GM20431 (cell line): ENCODE measurements around the gene RPTOR.

Source experiments
- in situ Hi-C: fragments of 300-500 bp; cut with MseI, MboI; formaldehyde crosslinking; loops from one replicate; pipeline ENCODE4 v1.15.0; 2020; ENCODE audit warnings: low sequenced_read_pairs; ENCODE audit not compliant: unreplicated experiment

RPTOR gene

DNA sequence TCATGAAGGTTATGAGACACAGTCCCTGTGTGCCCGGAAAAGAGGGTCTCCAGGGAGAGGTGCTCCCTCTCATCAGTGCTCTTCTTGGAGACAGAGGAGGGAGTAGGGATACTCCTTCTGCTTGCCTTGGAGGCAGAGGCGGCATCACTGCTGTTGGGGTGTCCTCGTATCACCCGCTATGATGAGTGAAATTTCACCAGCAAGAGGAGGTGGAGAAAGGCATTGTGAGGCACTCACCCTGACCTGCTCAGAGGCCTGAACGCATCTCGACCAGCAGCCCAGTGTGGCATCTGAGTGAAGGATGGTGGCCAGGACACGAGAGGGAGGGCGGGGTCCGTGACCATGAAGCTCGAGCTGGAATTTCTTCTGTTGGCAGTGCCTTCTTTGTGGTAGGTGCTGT is 224.9 kb downstream of the RPTOR start:
- in situ Hi-C loops, result no loop called here

DNA sequence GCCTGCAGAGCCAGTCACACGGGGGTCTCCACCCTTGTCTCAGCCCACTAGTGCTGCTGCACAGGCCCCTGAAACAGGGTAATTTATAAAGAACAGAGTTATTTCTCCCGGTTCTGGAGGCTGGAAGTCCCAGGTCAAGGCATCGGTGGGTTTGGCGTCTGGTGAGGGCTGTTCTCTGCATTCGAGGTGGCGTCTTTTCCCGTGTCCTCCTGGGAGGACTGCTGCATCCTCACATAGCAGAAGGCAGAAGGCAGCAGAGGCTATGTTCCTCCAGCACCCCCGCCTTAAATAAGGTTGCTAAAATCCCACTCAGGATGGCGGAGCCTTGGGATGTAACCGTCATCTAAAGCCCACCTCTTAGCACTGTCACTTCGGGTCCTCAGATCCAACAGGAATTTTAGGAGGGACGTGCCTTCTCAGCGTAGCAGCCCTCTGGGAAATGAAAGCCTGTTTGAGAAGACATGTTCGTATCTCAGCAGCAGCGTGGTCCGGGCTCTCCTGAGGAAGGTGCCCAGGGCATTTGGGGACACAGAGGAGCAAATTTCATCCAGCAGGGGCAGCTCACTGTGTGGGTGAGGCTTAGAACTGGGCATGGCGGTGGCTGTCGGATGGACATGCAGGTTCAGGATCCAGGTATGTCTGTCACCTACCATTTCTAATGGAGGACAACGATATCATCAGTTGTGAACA is 225.4 kb downstream of the RPTOR start:
- in situ Hi-C loops, result no loop called here

GRCh38 chr17:80770881-80771611 is 226.4 kb downstream of the RPTOR start:
- in situ Hi-C loops, result no loop called here

DNA sequence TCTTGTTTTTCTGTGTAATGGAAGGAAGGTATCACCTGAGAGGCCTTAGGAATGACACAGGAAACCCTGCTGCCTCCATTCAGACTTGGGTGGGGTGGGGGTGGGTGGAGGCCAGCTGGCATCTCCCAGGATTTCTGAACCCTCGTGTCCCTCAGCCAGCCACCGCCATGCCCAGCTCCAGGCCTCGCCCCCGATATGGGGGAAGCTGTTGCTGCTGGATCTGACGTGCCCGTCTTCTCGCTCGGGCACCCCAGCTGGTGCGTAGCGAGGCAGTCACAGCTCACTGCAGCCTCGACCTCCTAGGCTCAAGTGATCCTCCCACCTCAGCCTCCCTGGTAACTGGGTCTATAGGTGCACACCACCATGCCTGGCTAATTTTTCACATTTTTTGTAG is 227.0 kb downstream of the RPTOR start:
- in situ Hi-C loops, result no loop called here

DNA sequence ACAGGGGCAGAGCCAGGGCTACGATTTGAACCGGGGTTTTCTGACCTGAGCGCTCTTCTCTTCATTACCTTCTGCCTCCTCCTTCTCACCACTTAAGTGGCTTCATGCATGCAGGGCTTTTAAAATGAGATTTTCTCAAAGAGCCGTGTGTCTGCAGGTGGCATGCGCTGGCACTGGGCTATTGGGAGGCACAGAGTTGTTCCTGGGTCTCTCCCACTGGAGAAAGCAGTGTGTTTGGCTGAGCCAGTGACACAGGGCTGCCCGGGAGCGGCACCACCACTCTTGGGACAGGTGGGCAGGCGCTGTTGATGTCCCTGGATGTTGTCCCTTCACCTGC is 228.2 kb downstream of the RPTOR start:
- in situ Hi-C loops, result no loop called here

DNA sequence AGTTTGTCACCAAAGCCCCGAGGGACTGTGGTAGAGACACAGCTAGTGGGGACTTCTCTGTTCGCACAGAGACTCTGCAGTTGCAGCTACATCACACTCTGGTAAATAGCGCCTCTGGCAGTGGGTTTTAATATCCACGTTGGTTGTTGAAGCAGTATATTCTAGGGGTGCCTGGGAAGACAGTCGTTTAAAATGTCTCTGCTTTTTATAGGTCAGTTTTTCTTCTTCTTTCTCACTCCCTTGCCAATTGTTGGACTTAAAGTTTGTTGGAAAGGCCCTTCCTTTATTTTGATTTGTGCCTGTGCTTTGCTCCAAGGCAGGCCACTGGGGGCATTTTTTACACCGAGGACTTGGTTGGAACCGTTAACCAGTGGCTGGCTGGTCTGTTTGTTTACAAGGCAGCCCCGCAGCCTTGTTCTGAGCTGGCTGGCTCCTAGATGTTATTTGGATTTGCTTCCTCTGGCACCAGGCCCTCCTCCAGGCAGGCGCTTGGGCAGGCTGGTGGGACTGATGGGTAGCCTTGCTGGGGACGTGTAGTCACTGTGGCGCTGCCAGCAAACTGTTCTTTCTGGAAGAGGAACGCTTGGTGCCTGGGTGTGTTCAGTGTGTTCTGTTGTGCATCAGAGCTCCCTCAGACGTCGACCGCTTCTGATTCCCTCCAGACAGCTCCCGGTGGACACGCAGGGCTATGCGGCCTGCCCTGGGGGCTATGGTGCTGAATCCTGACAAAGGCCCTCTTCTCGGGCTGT is 228.8 kb downstream of the RPTOR start:
- in situ Hi-C loops, result no loop called here

GRCh38 chr17:80774146-80774545 is 229.5 kb downstream of the RPTOR start:
- in situ Hi-C loops, result no loop called here

DNA sequence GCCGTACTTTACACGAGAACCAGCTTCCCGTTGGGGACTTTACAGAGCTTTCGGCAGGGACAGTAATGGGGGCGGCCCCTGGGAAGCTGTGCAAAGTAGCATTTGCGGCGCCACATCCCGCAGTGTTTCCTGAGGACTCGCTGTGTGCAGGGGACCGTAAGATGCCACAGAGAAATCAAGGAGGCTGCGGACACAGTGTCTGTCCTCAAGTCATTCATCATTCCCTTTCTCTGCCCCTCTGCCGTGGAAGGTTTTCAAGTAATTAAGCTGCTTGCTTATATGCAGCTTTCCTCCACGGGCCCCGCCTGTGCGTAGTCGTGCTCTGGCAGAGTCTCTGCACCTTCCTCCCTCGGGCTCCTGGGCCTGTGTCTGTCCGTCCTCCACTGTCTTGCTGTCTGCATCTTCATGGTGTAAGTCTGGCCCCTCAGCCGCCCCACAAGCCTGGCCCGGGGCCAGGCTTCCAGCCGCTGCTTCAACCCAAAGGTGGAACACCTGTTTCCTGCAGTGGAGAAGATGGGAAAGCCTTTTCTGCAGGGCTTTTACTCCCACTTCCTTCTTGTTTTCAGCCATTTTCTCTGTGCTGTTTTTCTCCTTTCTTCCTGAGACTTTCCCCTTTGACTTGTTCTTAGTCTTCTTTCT is 230.1 kb downstream of the RPTOR start:
- in situ Hi-C loops, result no loop called here

DNA sequence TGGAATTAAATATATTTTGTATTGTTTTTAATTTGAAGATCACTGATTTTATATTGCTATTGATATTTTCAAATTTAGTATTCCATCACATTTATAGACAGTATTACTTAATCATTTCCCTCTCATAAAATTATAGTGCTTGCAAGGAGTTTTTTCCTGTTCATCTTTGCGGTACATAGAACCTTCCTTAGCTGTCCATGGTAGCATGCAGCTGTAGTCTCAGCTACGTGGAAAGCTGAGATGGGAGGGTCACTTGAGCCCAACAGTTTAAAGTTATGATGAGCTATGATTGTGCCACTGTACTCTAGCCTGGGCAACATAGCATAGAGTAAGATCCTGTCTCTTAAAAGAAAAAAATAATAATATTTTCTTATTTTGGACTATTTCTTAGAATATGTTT is 231.2 kb downstream of the RPTOR start:
- in situ Hi-C loops, result no loop called here

- in situ Hi-C loops, result no loop called here
Measured at GRCh38 chr17:80777274-80777673, 232.6 kb downstream of the RPTOR start.

DNA sequence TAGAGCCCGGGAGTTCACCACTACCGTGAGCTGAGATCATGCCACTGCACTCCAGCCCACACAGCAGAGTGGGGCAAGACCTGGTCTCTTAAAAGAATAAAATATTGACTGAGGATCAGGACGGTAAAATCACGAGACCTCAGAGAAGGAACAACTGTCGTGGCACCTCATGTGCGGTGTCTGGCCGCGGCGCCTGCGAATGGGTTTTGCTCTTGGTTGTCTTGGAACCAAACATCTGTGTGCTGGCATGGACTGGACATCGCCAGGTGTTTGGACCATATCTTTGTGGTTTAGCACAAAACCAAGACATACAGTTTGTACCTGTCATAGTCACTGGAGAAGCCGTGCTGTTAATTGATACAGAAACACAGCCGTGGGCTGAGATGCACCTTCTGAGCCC is 234.1 kb downstream of the RPTOR start:
- in situ Hi-C loops, result no loop called here

- in situ Hi-C loops, result no loop called here
Measured at GRCh38 chr17:80779336-80779735, 234.7 kb downstream of the RPTOR start.

GRCh38 chr17:80779961-80780380 is 235.3 kb downstream of the RPTOR start:
- in situ Hi-C loops, result no loop called here

- in situ Hi-C loops, result no loop called here
Measured at GRCh38 chr17:80780381-80781198, 236.0 kb downstream of the RPTOR start.

GRCh38 chr17:80781211-80781610 is 236.6 kb downstream of the RPTOR start:
- in situ Hi-C loops, result no loop called here

DNA sequence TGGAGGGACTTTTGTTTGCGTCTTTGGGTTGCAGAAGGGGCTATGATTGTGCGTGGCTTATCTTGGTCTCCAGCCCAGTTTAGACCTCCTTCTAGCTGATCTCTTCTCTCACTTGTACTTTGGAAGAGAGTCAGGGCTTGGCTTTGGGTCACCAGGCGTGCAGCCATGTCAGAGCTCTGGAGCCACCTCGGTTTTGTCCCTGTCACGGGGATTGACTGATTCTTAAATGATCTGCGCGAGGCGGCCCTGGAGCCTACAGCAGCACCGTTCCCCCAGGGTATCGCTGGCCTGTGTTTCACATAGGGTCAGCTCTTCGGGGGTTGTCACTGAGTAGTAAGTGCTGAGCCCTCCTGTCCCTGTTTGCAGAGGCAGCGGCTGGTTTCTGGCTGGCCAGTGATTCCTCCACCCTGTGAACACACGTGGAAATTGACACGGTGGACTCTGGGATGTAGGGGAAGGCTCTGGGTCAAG is 237.2 kb downstream of the RPTOR start:
- in situ Hi-C loops, result no loop called here

- in situ Hi-C loops, result no loop called here
Measured at GRCh38 chr17:80782536-80783427, 238.1 kb downstream of the RPTOR start.

GRCh38 chr17:80783486-80783885 is 238.8 kb downstream of the RPTOR start:
- in situ Hi-C loops, result no loop called here

DNA sequence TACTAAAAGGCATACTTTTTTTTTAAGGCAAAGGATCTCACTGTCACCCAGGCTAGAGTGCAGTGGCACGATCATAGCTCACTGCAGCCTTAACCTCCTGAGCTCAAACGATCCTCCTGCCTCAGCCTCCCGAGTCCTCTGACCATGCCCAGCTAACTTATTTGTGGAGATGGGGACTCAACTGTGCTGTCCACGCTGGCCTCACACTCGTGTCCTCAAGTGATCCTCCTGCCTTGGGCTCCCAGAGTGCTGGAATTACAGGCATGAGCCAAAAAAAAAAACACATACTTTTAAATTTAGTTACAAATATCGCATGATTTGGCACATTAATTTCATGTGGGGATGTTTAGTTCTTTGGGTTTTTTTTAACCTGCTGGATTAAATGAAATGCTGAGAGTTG is 239.3 kb downstream of the RPTOR start:
- in situ Hi-C loops, result no loop called here
